Panc1 (cell line): Measurements from ENCODE around the gene C1orf116. TPM values are rescaled to one million over a fixed set of nuclear protein-coding genes. Genes with fewer than 3 reads are reported as not detected.

ENCODE experiments used
- ATAC-seq: fragments of 200-7000 bp; cut with Tn5 transposase; 2 replicates; pipeline ENCODE4 v1.9.1; 2020; ENCODE audit warnings: mild to moderate bottlenecking, moderate library complexity
- Bru-seq: library from RNA; stranded (reverse); fragments of 400-500 nt; gene quantifications from one replicate; lab custom pipeline; 2021; lab: Mats Ljungman, UMichigan
- BruChase-seq, 2 experiments: library from RNA; stranded (reverse); fragments of 400-500 nt; gene quantifications; one replicate each; lab custom pipeline; 2021; lab: Mats Ljungman, UMichigan
- BruUV-seq: library from RNA; stranded (reverse); fragments of 400-500 nt; replicated peaks from 2 replicates; lab custom pipeline; 2021; lab: Mats Ljungman, UMichigan
- CTCF ChIA-PET: fragments of 300-600 bp; sonication (Branson Sonifier 250); formaldehyde crosslinking; loops from one replicate; lab custom pipeline; 2022; ENCODE audit warnings: antibody characterized with exemption; lab: Charles Lee
- POLR2A ChIA-PET: fragments of 300-600 bp; sonication (Branson Sonifier 250); formaldehyde crosslinking; loops from one replicate; lab custom pipeline; 2022; ENCODE audit warnings: antibody characterized with exemption; lab: Charles Lee
- DNase-seq: peaks from one replicate; pipeline ENCODE4 v3.0.0-alpha.2; 2010; ENCODE audit warnings: low read depth, low spot score
- H3K27ac ChIP-seq: 2 replicates; pipeline ENCODE4 v1.5.1; 2011; ENCODE audit warnings: mild to moderate bottlenecking, low read length, inconsistent platforms
- H3K27me3 ChIP-seq: fragments of 200-500 bp; sonication (Bioruptor generic); 2 replicates; pipeline ENCODE4 v1.6.0; 2014; ENCODE audit warnings: low read length, inconsistent platforms; ENCODE audit not compliant: control insufficient read depth, insufficient read depth
- H3K36me3 ChIP-seq: fragments of 200-500 bp; sonication (Bioruptor generic); 2 replicates; pipeline ENCODE4 v1.5.1; 2014; ENCODE audit warnings: inconsistent platforms, mild to moderate bottlenecking, low read length, moderate library complexity; ENCODE audit not compliant: control insufficient read depth, insufficient read depth
- H3K4me1 ChIP-seq: 2 replicates; pipeline ENCODE4 v1.5.1; 2011; ENCODE audit warnings: inconsistent platforms, mild to moderate bottlenecking, low read length, moderate library complexity; ENCODE audit not compliant: control insufficient read depth, insufficient read depth
- H3K4me3 ChIP-seq, 2 experiments: 2 replicates each; pipeline ENCODE4 v1.5.1; 2011 to 2012; ENCODE audit warnings: low read depth in 2 of 2, low read length in 2 of 2, mild to moderate bottlenecking in 2 of 2, inconsistent platforms in 1 of 2, moderate library complexity in 1 of 2
- H3K9me3 ChIP-seq: fragments of 200-500 bp; sonication (Bioruptor generic); 2 replicates; pipeline ENCODE4 v1.5.1; 2014; ENCODE audit warnings: low read depth, mild to moderate bottlenecking, inconsistent platforms, low read length, moderate library complexity; ENCODE audit not compliant: control insufficient read depth, insufficient read depth
- POLR2AphosphoS5 ChIP-seq: IDR thresholded peaks from 2 replicates; pipeline ENCODE4 v1.6.1; 2012; ENCODE audit warnings: mild to moderate bottlenecking, low read depth, low read length, moderate library complexity
- SIN3A ChIP-seq: IDR thresholded peaks from 2 replicates; pipeline ENCODE4 v1.6.1; 2012; ENCODE audit warnings: low read depth, mild to moderate bottlenecking, low read length, moderate library complexity, borderline replicate concordance; ENCODE audit not compliant: insufficient read depth
- TCF7L2 ChIP-seq: IDR thresholded peaks from 2 replicates; pipeline ENCODE4 v1.6.1; 2011; ENCODE audit warnings: mild to moderate bottlenecking, low read depth, low read length, inconsistent platforms
- in situ Hi-C: cut with HindIII; loops from 2 replicates; pipeline ENCODE4 v1.10.0; 2016; ENCODE audit warnings: low sequenced_read_pairs, low pct_unique_long_range_greater_than_20kb
- intact Hi-C: fragments of 100-400 bp; cut with micrococcal nuclease; formaldehyde crosslinking; loops from one replicate; pipeline ENCODE4 v1.10.0; 2022; ENCODE audit not compliant: unreplicated experiment
- long read RNA-seq: library from polyadenylated mRNA; unstranded; transcript quantifications from one replicate; pipeline ENCODE4 v2.0.0, GENCODE V29; 2021; ENCODE audit not compliant: unreplicated experiment
- polyA plus RNA-seq: library from polyadenylated mRNA; unstranded; fragments of >200 nt; gene quantifications from one replicate; pipeline ENCODE4 v1.2.1, GENCODE V29; 2012; ENCODE audit warnings: missing spikeins; ENCODE audit not compliant: insufficient read length
- total RNA-seq: library from RNA; stranded (reverse); gene quantifications from one replicate; pipeline ENCODE4 v1.2.1, GENCODE V29; 2021; ENCODE audit not compliant: unreplicated experiment
- TF ChIP-seq, protein P1 (sequence below): fragments of 450-650 bp; IDR thresholded peaks from 2 replicates; pipeline ENCODE4 v1.5.1; 2017; ENCODE audit warnings: mild to moderate bottlenecking
- TF ChIP-seq, protein P2 (sequence below), 2 experiments: IDR thresholded peaks; 2 replicates each; pipeline ENCODE4 v1.6.1; 2011 to 2012; ENCODE audit warnings: low read depth in 2 of 2, control low read depth in 1 of 2, low read length in 1 of 2, mild to moderate bottlenecking in 1 of 2, moderate library complexity in 1 of 2; ENCODE audit not compliant: insufficient read depth in 1 of 2

C1orf116 gene
- total RNA-seq (0.08 TPM), Bru-seq, nascent RNA (percentile 20 among the genes with signal in this experiment), BruChase-seq, experiment 1, labeled RNA remaining after a 2-hour chase (percentile 28 among the genes with signal in this experiment), BruChase-seq, experiment 2, labeled RNA remaining after a 6-hour chase (percentile 22 among the genes with signal in this experiment)
- not detected for polyA plus RNA-seq
- long read RNA-seq: 0 reads

DNA sequence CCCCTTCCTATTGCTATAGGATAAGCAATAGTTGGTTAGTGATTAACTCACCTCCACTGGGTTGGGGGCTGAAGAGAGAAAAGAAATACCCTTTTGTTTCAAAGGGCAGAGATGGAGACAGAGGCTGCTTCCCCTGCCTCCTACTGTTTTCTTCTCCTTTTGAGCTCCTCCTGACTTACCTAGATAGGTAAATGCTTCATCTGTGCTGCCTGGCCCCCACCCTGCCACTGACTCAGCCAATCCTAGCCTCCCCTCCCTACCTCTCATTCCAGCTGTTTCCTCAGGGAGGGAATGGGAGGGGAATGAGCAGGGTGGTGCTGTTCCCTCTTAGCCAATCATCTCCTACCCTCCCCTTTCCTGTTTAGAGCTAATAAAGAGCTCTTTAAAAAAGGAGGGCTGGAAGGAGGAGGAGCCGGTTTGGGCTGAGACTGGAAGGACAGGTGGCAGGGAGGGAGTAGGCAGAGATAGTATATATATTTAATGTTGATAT, at the start of gene C1orf116:
C1orf116 (minus strand) TSS at position 229 of the 490 bp plus-strand sequence. CDS start 5,158 bp downstream, outside the sequence.
- ChIA-PET CTCF (no interaction called here), POLR2A (no interaction called here)
- in situ Hi-C loops: no loop called here
- TF ChIP-seq POLR2AphosphoS5 (no peak), TCF7L2 (no peak), SIN3A (no peak)
- TF ChIP-seq, protein P1, sequence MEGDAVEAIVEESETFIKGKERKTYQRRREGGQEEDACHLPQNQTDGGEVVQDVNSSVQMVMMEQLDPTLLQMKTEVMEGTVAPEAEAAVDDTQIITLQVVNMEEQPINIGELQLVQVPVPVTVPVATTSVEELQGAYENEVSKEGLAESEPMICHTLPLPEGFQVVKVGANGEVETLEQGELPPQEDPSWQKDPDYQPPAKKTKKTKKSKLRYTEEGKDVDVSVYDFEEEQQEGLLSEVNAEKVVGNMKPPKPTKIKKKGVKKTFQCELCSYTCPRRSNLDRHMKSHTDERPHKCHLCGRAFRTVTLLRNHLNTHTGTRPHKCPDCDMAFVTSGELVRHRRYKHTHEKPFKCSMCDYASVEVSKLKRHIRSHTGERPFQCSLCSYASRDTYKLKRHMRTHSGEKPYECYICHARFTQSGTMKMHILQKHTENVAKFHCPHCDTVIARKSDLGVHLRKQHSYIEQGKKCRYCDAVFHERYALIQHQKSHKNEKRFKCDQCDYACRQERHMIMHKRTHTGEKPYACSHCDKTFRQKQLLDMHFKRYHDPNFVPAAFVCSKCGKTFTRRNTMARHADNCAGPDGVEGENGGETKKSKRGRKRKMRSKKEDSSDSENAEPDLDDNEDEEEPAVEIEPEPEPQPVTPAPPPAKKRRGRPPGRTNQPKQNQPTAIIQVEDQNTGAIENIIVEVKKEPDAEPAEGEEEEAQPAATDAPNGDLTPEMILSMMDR: no peak
- TF ChIP-seq, protein P2, sequence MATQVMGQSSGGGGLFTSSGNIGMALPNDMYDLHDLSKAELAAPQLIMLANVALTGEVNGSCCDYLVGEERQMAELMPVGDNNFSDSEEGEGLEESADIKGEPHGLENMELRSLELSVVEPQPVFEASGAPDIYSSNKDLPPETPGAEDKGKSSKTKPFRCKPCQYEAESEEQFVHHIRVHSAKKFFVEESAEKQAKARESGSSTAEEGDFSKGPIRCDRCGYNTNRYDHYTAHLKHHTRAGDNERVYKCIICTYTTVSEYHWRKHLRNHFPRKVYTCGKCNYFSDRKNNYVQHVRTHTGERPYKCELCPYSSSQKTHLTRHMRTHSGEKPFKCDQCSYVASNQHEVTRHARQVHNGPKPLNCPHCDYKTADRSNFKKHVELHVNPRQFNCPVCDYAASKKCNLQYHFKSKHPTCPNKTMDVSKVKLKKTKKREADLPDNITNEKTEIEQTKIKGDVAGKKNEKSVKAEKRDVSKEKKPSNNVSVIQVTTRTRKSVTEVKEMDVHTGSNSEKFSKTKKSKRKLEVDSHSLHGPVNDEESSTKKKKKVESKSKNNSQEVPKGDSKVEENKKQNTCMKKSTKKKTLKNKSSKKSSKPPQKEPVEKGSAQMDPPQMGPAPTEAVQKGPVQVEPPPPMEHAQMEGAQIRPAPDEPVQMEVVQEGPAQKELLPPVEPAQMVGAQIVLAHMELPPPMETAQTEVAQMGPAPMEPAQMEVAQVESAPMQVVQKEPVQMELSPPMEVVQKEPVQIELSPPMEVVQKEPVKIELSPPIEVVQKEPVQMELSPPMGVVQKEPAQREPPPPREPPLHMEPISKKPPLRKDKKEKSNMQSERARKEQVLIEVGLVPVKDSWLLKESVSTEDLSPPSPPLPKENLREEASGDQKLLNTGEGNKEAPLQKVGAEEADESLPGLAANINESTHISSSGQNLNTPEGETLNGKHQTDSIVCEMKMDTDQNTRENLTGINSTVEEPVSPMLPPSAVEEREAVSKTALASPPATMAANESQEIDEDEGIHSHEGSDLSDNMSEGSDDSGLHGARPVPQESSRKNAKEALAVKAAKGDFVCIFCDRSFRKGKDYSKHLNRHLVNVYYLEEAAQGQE (IDR thresholded peaks at IDR 0.05; ENCODE audit: insufficient read depth in 1 of 2, low read depth in 2 of 2, low read length in 1 of 2): no peak
- ATAC-seq (no peak), DNase-seq (no peak)
- intact Hi-C loops: no loop called here
- Histone ChIP-seq H3K27me3 (peaks cover 32% of the 10 kb centered on the region), H3K4me3 (no peak within 1 kb of the TSS), H3K4me1 (no peaks in the 10 kb centered on the region), H3K36me3 (no peaks in the 10 kb centered on the region), H3K9me3 (no peaks in the 10 kb centered on the region), H3K27ac (no peak within 1 kb of the TSS)
- no TSS peak for BruUV-seq

- intact Hi-C loops: no loop called here
- H3K36me3 ChIP-seq: peaks cover 2% of the 10 kb centered on the region; the same call in 1 of the 2 replicates
- no peaks in the 10 kb centered on the region for H3K9me3 ChIP-seq
- in situ Hi-C loops: no loop called here
- DNase-seq (no peak), ATAC-seq (no peak)
- no TSS peak for BruUV-seq
- 0 out of 2 replicates have a peak, but pooled peaks cover 2% of the 10 kb centered on the region for H3K4me1 ChIP-seq
- POLR2A ChIA-PET: no interaction called here
- no peaks in the 10 kb centered on the region for H3K27me3 ChIP-seq
- TF ChIP-seq, protein P1: no peak
- TF ChIP-seq, protein P2 (IDR thresholded peaks at IDR 0.05; ENCODE audit: insufficient read depth in 1 of 2, low read depth in 2 of 2, low read length in 1 of 2): no peak
- TF ChIP-seq SIN3A (no peak), POLR2AphosphoS5 (no peak), TCF7L2 (no peak)
- CTCF ChIA-PET: no interaction called here
- H3K27ac ChIP-seq: no peak overlapping the region
- no peak overlapping the region for H3K4me3 ChIP-seq
These were observed 49.2 kb upstream of the C1orf116 start for GRCh38 chr1:207081806-207082205.
